ENCODE measurements around the gene HMX1. TPM values are rescaled to one million over a fixed set of nuclear protein-coding genes. Genes with fewer than 3 reads are reported as not detected.

HMX1 gene
- total RNA-seq, 2 experiments from 2014 or later, result not detected

- ChIA-PET POLR2A (no interaction called here), CTCF (ENCODE audit: unreplicated experiment) (no interaction called here)
- TF ChIP-seq CTCF (conservative IDR thresholded peaks at IDR 0.05; ENCODE audit: low read length) (no peak), EZH2phosphoT487 (IDR thresholded peaks at IDR 0.05; ENCODE audit: borderline replicate concordance, low read depth, low read length) (no peak)
- Histone ChIP-seq H3K4me3 (ENCODE audit: low read depth, low read length, poor library complexity, severe bottlenecking) (no peak overlapping the region), H4K20me1 (ENCODE audit: insufficient read depth, low read length) (no peaks in the 10 kb centered on the region), H2AFZ (ENCODE audit: low read length) (no peak overlapping the region), H3K27ac (ENCODE audit: low read depth, low read length, poor library complexity, severe bottlenecking) (no peak overlapping the region), H3K9me3 (ENCODE audit: low read length) (no peaks in the 10 kb centered on the region), H3K79me2 (ENCODE audit: insufficient read depth, low read depth, low read length) (no peaks in the 10 kb centered on the region), H3K9me2 (ENCODE audit: insufficient read depth, low read length) (no peaks in the 10 kb centered on the region), H3K4me2 (ENCODE audit: low read length) (no peak overlapping the region), H3K36me3 (ENCODE audit: insufficient read depth, low read length) (no peaks in the 10 kb centered on the region), H3K4me1 (ENCODE audit: insufficient read depth, low read length, poor library complexity, severe bottlenecking) (no peaks in the 10 kb centered on the region)
- intact Hi-C loops (cut with micrococcal nuclease; ENCODE audit: unreplicated experiment), result no loop called here
- BruUV-seq (replicated peaks), result no TSS peak
- DNase-seq (ENCODE audit: low spot score), result no peak
Observed at GRCh38 chr4:8908206-8908893, 36.7 kb upstream of the HMX1 start.

DNA sequence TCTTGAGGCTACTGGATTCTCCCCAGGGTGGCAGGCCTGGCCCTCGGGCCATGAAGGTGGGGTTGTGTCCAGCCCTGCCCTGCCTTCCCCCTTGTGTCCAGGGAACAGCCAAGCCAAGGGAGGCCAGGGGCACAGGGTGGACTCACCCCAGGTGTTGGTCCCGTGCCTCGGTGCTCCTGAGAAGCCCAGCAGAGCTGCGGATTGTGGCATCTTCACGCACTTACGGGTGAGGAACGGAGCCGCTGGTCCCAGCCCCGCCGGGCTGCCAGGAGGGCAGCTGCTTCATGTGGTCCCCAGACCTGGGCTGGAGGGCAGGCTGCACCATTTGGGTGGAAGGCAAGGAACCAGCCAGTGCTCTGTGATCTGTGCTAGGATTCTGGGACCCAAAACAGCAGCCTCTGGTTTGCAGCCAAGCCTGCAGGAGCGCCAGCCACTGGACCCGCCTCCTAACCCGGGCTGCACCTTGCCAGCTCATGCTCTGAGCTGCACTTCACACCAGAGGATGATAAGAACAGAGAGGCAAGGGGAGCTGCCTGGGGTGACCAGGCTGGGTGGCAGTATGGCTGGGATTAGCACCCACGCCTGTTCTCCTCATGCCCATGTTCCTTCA lies 36.1 kb upstream of the HMX1 start:
- Histone ChIP-seq H3K9me3 (ENCODE audit: low read length) (no peaks in the 10 kb centered on the region), H3K79me2 (ENCODE audit: insufficient read depth, low read depth, low read length) (no peaks in the 10 kb centered on the region), H3K4me1 (ENCODE audit: insufficient read depth, low read length, poor library complexity, severe bottlenecking) (no peaks in the 10 kb centered on the region), H3K36me3 (ENCODE audit: insufficient read depth, low read length) (no peaks in the 10 kb centered on the region), H3K9me2 (ENCODE audit: insufficient read depth, low read length) (no peaks in the 10 kb centered on the region), H3K4me3 (ENCODE audit: low read depth, low read length, poor library complexity, severe bottlenecking) (no peak overlapping the region), H2AFZ (ENCODE audit: low read length) (no peak overlapping the region), H3K27ac (ENCODE audit: low read depth, low read length, poor library complexity, severe bottlenecking) (no peak overlapping the region), H4K20me1 (ENCODE audit: insufficient read depth, low read length) (no peaks in the 10 kb centered on the region), H3K4me2 (ENCODE audit: low read length) (no peak overlapping the region)
- ChIA-PET POLR2A (interaction anchor here (0.6 kb wide), 1 partner anchor 1279 kb away, joined by 4 read pairs; no protein-coding TSS in a partner anchor), CTCF (ENCODE audit: unreplicated experiment) (no interaction called here)
- no TSS peak for BruUV-seq (replicated peaks)
- intact Hi-C loops (cut with micrococcal nuclease; ENCODE audit: unreplicated experiment), result no loop called here
- DNase-seq (ENCODE audit: low spot score), result no peak
- no peak for TF ChIP-seq EZH2phosphoT487 (IDR thresholded peaks at IDR 0.05; ENCODE audit: borderline replicate concordance, low read depth, low read length)
- TF ChIP-seq CTCF (conservative IDR thresholded peaks at IDR 0.05; ENCODE audit: low read length), result no peak

- Histone ChIP-seq H3K9me2 (ENCODE audit: insufficient read depth, low read length) (no peaks in the 10 kb centered on the region), H3K9me3 (ENCODE audit: low read length) (no peaks in the 10 kb centered on the region), H3K36me3 (ENCODE audit: insufficient read depth, low read length) (no peaks in the 10 kb centered on the region), H3K27ac (ENCODE audit: low read depth, low read length, poor library complexity, severe bottlenecking) (no peak overlapping the region), H4K20me1 (ENCODE audit: insufficient read depth, low read length) (no peaks in the 10 kb centered on the region), H3K4me1 (ENCODE audit: insufficient read depth, low read length, poor library complexity, severe bottlenecking) (no peaks in the 10 kb centered on the region), H3K4me3 (ENCODE audit: low read depth, low read length, poor library complexity, severe bottlenecking) (no peak overlapping the region), H3K79me2 (ENCODE audit: insufficient read depth, low read depth, low read length) (no peaks in the 10 kb centered on the region), H2AFZ (ENCODE audit: low read length) (no peak overlapping the region), H3K4me2 (ENCODE audit: low read length) (no peak overlapping the region)
- ChIA-PET POLR2A (interaction anchor here (0.6 kb wide), 1 partner anchor 1278 kb away, joined by 4 read pairs; no protein-coding TSS in a partner anchor), CTCF (ENCODE audit: unreplicated experiment) (no interaction called here)
- BruUV-seq (replicated peaks), result no TSS peak
- no peak for DNase-seq (ENCODE audit: low spot score)
- TF ChIP-seq CTCF (conservative IDR thresholded peaks at IDR 0.05; ENCODE audit: low read length) (no peak), EZH2phosphoT487 (IDR thresholded peaks at IDR 0.05; ENCODE audit: borderline replicate concordance, low read depth, low read length) (no peak)
- intact Hi-C loops (cut with micrococcal nuclease; ENCODE audit: unreplicated experiment), result no loop called here
Observed at GRCh38 chr4:8906991-8907595, 35.5 kb upstream of the HMX1 start.
